ENCODE results near the gene SLAMF7.
"Not testable (repeated sequence)": the region's sequence is repeated elsewhere in the genome, so short reads cannot be mapped to it uniquely, and the experiment has no call there.

SLAMF7 gene

GRCh38 chr1:160739098-160739511 lies at the start of gene SLAMF7:
TSS of gene SLAMF7 (plus strand) at chr1:160739247. CDS start at chr1:160739302, 55 bp downstream.
- DNase-seq: no peak

GRCh38 chr1:160692390-160692789 lies 46.7 kb upstream of the SLAMF7 start:
- peak; percentile 43 for DNase-seq

GRCh38 chr1:160702100-160702499 lies 36.9 kb upstream of the SLAMF7 start:
- no peak for DNase-seq

- no peak for DNase-seq
Observed at GRCh38 chr1:160704250-160704649, 34.8 kb upstream of the SLAMF7 start.

GRCh38 chr1:160705212-160705621 lies 33.8 kb upstream of the SLAMF7 start:
- not testable (repeated sequence) for DNase-seq

- DNase-seq: no peak
Observed at GRCh38 chr1:160705742-160706141, 33.3 kb upstream of the SLAMF7 start.

GRCh38 chr1:160706526-160707235 lies 32.4 kb upstream of the SLAMF7 start:
- DNase-seq: no peak

GRCh38 chr1:160707236-160708064 lies 31.6 kb upstream of the SLAMF7 start:
- DNase-seq: no peak

- no peak for DNase-seq
Observed at GRCh38 chr1:160708118-160708517, 30.9 kb upstream of the SLAMF7 start.

GRCh38 chr1:160708801-160709200 lies 30.2 kb upstream of the SLAMF7 start:
- no peak for DNase-seq

GRCh38 chr1:160709715-160710114 lies 29.3 kb upstream of the SLAMF7 start:
- DNase-seq: no peak

- DNase-seq: no peak
Observed at GRCh38 chr1:160710517-160711252, 28.4 kb upstream of the SLAMF7 start.

- no peak for DNase-seq
Observed at GRCh38 chr1:160711276-160711601, 27.8 kb upstream of the SLAMF7 start.

- no peak for DNase-seq
Observed at GRCh38 chr1:160711602-160712311, 27.3 kb upstream of the SLAMF7 start, which contains the start of gene CD48. TSS of gene CD48 (minus strand) at chr1:160711822. CDS start at chr1:160711763, 59 bp downstream.

GRCh38 chr1:160712525-160713080 lies 26.4 kb upstream of the SLAMF7 start:
- DNase-seq: not testable (repeated sequence)

GRCh38 chr1:160713161-160713560 lies 25.9 kb upstream of the SLAMF7 start:
- DNase-seq: no peak

GRCh38 chr1:160714034-160714648 lies 24.9 kb upstream of the SLAMF7 start:
- DNase-seq: not testable (repeated sequence)

GRCh38 chr1:160716013-160716412 lies 23.0 kb upstream of the SLAMF7 start:
- DNase-seq: no peak

GRCh38 chr1:160717306-160717705 lies 21.7 kb upstream of the SLAMF7 start:
- no peak for DNase-seq

GRCh38 chr1:160718210-160718609 lies 20.8 kb upstream of the SLAMF7 start:
- no peak for DNase-seq

- no peak for DNase-seq
Observed at GRCh38 chr1:160720356-160721085, 18.5 kb upstream of the SLAMF7 start.

Measured in hematopoietic multipotent progenitor cell treated with erythropoietin and hydrocortisone succinate and interleukin-3 and kit ligand, for 8 days (in vitro differentiated cells).